ENCODE data around the gene NEUROD2. TPM values are rescaled to one million over a fixed set of nuclear protein-coding genes. Genes with fewer than 3 reads are reported as not detected.

Gene NEUROD2
- total and polyA plus RNA-seq, 10 of the 15 experiments (the other 5 are each of a cell fraction or from before 2014, with no cell fraction given), result not detected

DNA sequence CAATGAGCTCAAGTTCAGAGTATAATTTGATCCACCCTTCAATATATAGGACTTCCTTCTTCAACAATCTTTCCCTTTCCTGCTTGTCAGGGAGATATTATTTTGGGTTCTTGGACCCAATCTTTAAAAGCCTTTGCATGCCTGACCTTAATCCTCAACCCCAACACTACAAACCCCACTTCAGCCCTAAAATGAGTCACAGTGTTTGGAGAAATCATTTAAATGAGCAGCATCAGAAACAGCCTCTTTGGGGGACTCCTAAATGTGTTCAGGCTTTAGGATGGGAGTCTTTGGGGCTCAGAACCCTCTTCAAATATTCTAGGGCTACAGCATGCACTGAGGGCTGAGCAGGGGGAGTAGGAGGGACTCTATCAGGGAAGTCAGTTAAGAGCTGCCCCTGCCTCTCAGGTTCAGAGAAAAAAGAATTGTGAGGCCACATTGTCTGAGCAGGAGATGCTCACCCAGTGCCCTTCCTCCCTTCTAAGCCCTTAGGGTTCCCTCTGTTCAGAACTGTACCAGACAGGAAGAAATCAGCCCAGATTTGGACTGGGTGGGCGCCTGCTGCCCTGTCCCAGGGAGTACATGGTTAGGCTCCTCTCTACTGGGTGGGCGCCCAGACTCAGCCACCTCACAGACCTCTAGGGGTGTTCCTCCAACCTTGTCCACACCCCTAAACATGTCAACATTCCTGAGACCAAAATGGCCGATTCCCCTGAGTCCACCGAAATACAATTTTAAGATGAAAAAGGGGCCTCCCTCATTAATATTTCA, 5.0 kb downstream of the NEUROD2 start:
- in situ Hi-C loops (cut with MboI), result no loop called here
- Histone ChIP-seq H3K4me3 (no peak overlapping the region), H3K9ac (ENCODE audit: control insufficient read depth, insufficient read depth, low read length) (no peak overlapping the region), H3K4me1 (ENCODE audit: control insufficient read depth, insufficient read depth, low read length) (peaks cover 6% of the 10 kb centered on the region; the same call in 1 of the 2 replicates), H3K9me3 (replicated peaks; ENCODE audit: control insufficient read depth, insufficient read depth, low read length) (no peaks in the 10 kb centered on the region), H3K27me3 (replicated peaks in 1 of 2; ENCODE audit: control insufficient read depth in 2 of 2, insufficient read depth in 2 of 2, low read length in 1 of 2) (peaks cover 47 to 54% of the 10 kb centered on the region in 2 experiments), H3K36me3 (ENCODE audit: control insufficient read depth in 2 of 2, insufficient read depth in 2 of 2, low read length in 1 of 2) (no peaks in the 10 kb centered on the region), H3K27ac (ENCODE audit: control insufficient read depth, insufficient read depth) (no peak overlapping the region), H2AFZ (ENCODE audit: control insufficient read depth, low read depth, low read length) (no peak overlapping the region), H3K4me2 (ENCODE audit: control insufficient read depth, insufficient read depth) (no peak overlapping the region), H4K20me1 (ENCODE audit: control insufficient read depth, insufficient read depth) (no peaks in the 10 kb centered on the region), H3K79me2 (ENCODE audit: control insufficient read depth, insufficient read depth, low read length) (no peaks in the 10 kb centered on the region)
- POLR2A ChIA-PET, result no interaction called here
- SMC1A ChIA-PET (ENCODE audit: uncharacterized antibody, unreplicated experiment), result no interaction called here
- ATAC-seq, result no peak; the same call in 2 of the 3 replicates
- RAD21 ChIA-PET (ENCODE audit: unreplicated experiment), result no interaction called here
- CTCF ChIA-PET, result no interaction called here
- BruUV-seq (replicated peaks), result no TSS peak
- no peak for DNase-seq (ENCODE audit: low read depth, low spot score)
- WGBS (ENCODE audit: insufficient coverage, insufficient replicate concordance, low lambda C conversion rate, missing lambda C conversion rate), result 2% methylated on average over 4 of the region's 4 CpGs
- no peak for FAIRE-seq
- intact Hi-C loops (cut with micrococcal nuclease; ENCODE audit: unreplicated experiment), result no loop called here
- TF ChIP-seq ZBTB11 (CRISPR knock-in tag; IDR thresholded peaks at IDR 0.05) (no peak), STAT1 (conservative IDR thresholded peaks at IDR 0.05) (no peak), ZSCAN29 (IDR thresholded peaks at IDR 0.05) (no peak), MXI1 (IDR thresholded peaks at IDR 0.05; ENCODE audit: low read depth, low read length) (no peak), MAX (IDR thresholded peaks at IDR 0.05; ENCODE audit: low read depth, low read length) (no peak), ZBTB40 (IDR thresholded peaks at IDR 0.05; ENCODE audit: borderline replicate concordance) (no peak), MTA2 (IDR thresholded peaks at IDR 0.05; ENCODE audit: low read depth) (no peak), CREB1 (IDR thresholded peaks at IDR 0.05; ENCODE audit: low read depth) (no peak), ZNF622 (IDR thresholded peaks at IDR 0.05) (no peak), CBX5 (IDR thresholded peaks at IDR 0.05; ENCODE audit: low read depth) (no peak), BMI1 (IDR thresholded peaks at IDR 0.05; ENCODE audit: borderline replicate concordance) (no peak), IRF5 (IDR thresholded peaks at IDR 0.05; ENCODE audit: borderline replicate concordance) (no peak), BRCA1 (IDR thresholded peaks at IDR 0.05; ENCODE audit: low read depth, low read length) (no peak), CHD1 (IDR thresholded peaks at IDR 0.05; ENCODE audit: low read depth, low read length) (no peak), ASH2L (IDR thresholded peaks at IDR 0.05; ENCODE audit: borderline replicate concordance, low read depth) (no peak), NBN (IDR thresholded peaks at IDR 0.05) (no peak)

All from GM12878 (cell line).